Karpas-422 (cell line): Measurements from ENCODE around the gene TPO. TPM values are rescaled to one million over a fixed set of nuclear protein-coding genes. Genes with fewer than 3 reads are reported as not detected.

Source experiments
- DNase-seq: peaks from one replicate; pipeline ENCODE4 v3.0.0-alpha.2; 2015
- H2AFZ ChIP-seq: fragments of 200-600 bp; sonication (generic); 2 replicates; pipeline ENCODE4 v1.6.1; 2014; ENCODE audit warnings: antibody characterized with exemption, low read length, mixed read lengths
- H3K27ac ChIP-seq: fragments of 200-600 bp; sonication (generic); 2 replicates; pipeline ENCODE4 v1.5.1; 2014; ENCODE audit warnings: mild to moderate bottlenecking, low read length, moderate library complexity
- H3K27me3 ChIP-seq: fragments of 200-600 bp; sonication (generic); 2 replicates; pipeline ENCODE4 v1.6.1; 2014; ENCODE audit warnings: low read length, mixed read lengths
- H3K36me3 ChIP-seq: fragments of 200-600 bp; sonication (generic); 2 replicates; pipeline ENCODE4 v1.6.1; 2014; ENCODE audit warnings: low read length, mixed read lengths; ENCODE audit not compliant: insufficient read depth
- H3K4me1 ChIP-seq: fragments of 200-600 bp; sonication (generic); 2 replicates; pipeline ENCODE4 v1.6.1; 2014; ENCODE audit warnings: mild to moderate bottlenecking, low read length, mixed read lengths
- H3K4me2 ChIP-seq: fragments of 200-600 bp; sonication (generic); 2 replicates; pipeline ENCODE4 v1.6.1; 2014; ENCODE audit warnings: low read length, low read depth, mild to moderate bottlenecking; ENCODE audit not compliant: poor library complexity, severe bottlenecking
- H3K4me3 ChIP-seq: fragments of 200-600 bp; sonication (generic); 2 replicates; pipeline ENCODE4 v1.5.1; 2014; ENCODE audit warnings: mild to moderate bottlenecking, antibody characterized with exemption, low read length, mixed read lengths
- H3K79me2 ChIP-seq: fragments of 200-600 bp; sonication (generic); 2 replicates; pipeline ENCODE4 v1.6.1; 2014; ENCODE audit warnings: mild to moderate bottlenecking, low read length, mixed read lengths
- H3K9ac ChIP-seq: fragments of 200-600 bp; sonication (generic); 2 replicates; pipeline ENCODE4 v1.6.0; 2014; ENCODE audit warnings: low read length
- H3K9me2 ChIP-seq: fragments of 200-600 bp; sonication (generic), shearing (Covaris generic); replicated peaks from 2 replicates; pipeline ENCODE4 v1.6.0; 2014; ENCODE audit warnings: mild to moderate bottlenecking, low read length, moderate library complexity; ENCODE audit not compliant: insufficient read depth
- H3K9me3 ChIP-seq: fragments of 300-700, 200-600 bp; sonication (generic); 2 replicates; pipeline ENCODE4 v1.6.1; 2014; ENCODE audit warnings: low read length, mixed read lengths
- H4K20me1 ChIP-seq: fragments of 200-600 bp; sonication (generic); 2 replicates; pipeline ENCODE4 v1.6.1; 2014; ENCODE audit warnings: mild to moderate bottlenecking, antibody characterized with exemption, low read length, low read depth; ENCODE audit not compliant: insufficient read depth
- total RNA-seq: library from RNA; depleted of rRNA; stranded (reverse); fragments of >200 nt; shearing (Covaris generic); gene quantifications from 2 replicates; pipeline ENCODE4 v1.2.3, GENCODE V29; 2014; ENCODE audit warnings: low replicate concordance

The TPO gene
- total RNA-seq, 1 experiment from 2014 or later: not detected

DNA sequence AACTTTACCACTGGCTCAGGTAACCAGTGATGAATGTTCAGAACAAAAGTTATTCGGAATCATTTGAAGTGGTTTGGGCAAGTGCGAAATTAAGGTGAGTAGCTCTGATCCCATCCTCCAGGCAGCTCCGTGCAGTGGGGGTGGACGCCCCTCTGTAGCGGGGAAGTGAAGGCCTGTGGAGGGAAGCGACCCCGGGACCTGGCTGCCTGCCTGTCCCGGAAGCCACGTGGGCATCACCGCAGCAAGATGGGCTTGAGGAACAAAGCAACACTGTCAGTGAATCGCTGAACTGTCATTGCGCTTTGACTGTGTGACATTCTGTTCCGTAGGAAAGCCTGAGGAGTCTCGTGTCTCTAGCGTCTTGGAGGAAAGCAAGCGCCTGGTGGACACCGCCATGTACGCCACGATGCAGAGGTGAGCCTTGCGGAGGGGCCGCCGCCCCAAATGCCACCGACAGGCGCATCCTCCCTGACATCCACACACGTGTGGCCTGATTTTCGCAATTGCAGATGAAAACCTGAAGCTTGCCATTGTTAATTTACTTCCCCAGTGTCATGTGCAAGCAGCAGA lies 9.5 kb downstream of the TPO start:
- no peak overlapping the region for H3K4me2 ChIP-seq

GRCh38 chr2:1427086-1427485 lies 13.8 kb downstream of the TPO start:
- DNase-seq: no peak
- H2AFZ ChIP-seq: no peak overlapping the region
- H3K27ac ChIP-seq: no peak overlapping the region
- H3K4me2 ChIP-seq: no peak overlapping the region
- no peaks in the 10 kb centered on the region for H3K36me3 ChIP-seq
- no peaks in the 10 kb centered on the region for H3K4me1 ChIP-seq
- no peaks in the 10 kb centered on the region for H3K9me2 ChIP-seq
- no peaks in the 10 kb centered on the region for H3K9me3 ChIP-seq
- no peaks in the 10 kb centered on the region for H3K79me2 ChIP-seq
- no peaks in the 10 kb centered on the region for H3K27me3 ChIP-seq
- no peaks in the 10 kb centered on the region for H4K20me1 ChIP-seq
- no peak overlapping the region for H3K4me3 ChIP-seq
- no peak overlapping the region for H3K9ac ChIP-seq

More for the DNA sequence above, 9.5 kb downstream of the TPO start:
- Histone ChIP-seq H3K4me3 (no peak overlapping the region), H3K79me2 (no peaks in the 10 kb centered on the region), H3K4me1 (no peaks in the 10 kb centered on the region), H3K9me2 (no peaks in the 10 kb centered on the region), H4K20me1 (no peaks in the 10 kb centered on the region), H3K9me3 (no peaks in the 10 kb centered on the region), H3K27ac (no peak overlapping the region), H3K36me3 (no peaks in the 10 kb centered on the region), H2AFZ (no peak overlapping the region), H3K9ac (no peak overlapping the region), H3K27me3 (no peaks in the 10 kb centered on the region)
- no peak for DNase-seq

DNA sequence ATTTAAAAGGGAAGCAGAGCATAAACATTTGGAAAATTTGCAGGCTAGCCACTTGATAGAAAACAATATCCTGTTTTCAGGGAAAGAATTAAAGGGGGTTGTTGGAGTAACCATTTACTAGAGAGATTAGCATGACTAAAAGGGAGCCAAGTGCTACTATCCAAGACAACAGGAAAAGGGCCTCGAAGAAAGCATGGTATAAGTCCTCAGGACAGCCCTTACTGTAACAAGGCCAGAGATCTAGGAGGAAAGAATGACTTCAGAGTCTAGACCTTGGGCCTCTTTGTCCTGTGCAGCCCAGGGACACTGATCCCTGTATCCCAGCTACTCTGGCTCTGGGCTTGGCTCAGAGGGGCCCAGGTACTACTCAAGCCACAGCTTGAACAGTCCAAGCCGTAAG lies 16.6 kb downstream of the TPO start:
- H3K9ac ChIP-seq: no peak overlapping the region
- no peak for DNase-seq

DNA sequence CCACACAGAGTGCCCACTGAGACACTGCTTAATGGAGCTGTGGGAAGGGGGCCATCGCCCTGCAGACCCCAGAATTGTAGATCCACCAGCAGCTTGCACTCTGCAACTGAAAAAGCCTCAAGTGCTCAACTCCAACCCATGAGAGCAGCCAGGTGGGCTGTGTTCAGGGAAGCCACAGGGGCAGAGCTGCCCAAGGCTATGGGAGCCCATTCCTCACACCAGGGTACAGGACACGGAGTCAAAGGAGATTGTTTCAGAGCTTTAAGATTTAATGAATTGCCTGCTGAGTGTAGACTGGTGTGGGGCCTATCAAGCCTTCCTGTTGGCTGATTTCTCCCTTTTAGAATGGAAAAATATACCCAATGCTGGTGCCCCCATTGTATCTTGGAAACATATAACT lies 17.2 kb downstream of the TPO start:
- no peak overlapping the region for H2AFZ ChIP-seq
- DNase-seq: no peak
- no peak overlapping the region for H3K27ac ChIP-seq
- no peaks in the 10 kb centered on the region for H3K4me1 ChIP-seq
- H4K20me1 ChIP-seq: no peaks in the 10 kb centered on the region
- H3K4me3 ChIP-seq: no peak overlapping the region
- no peaks in the 10 kb centered on the region for H3K9me2 ChIP-seq
- no peaks in the 10 kb centered on the region for H3K36me3 ChIP-seq
- H3K4me2 ChIP-seq: no peak overlapping the region
- no peaks in the 10 kb centered on the region for H3K9me3 ChIP-seq
- H3K9ac ChIP-seq: no peak overlapping the region
- no peaks in the 10 kb centered on the region for H3K27me3 ChIP-seq
- no peaks in the 10 kb centered on the region for H3K79me2 ChIP-seq

More for the DNA sequence above, 16.6 kb downstream of the TPO start:
- Histone ChIP-seq H3K27ac (no peak overlapping the region), H3K4me3 (no peak overlapping the region), H3K9me2 (no peaks in the 10 kb centered on the region), H3K36me3 (no peaks in the 10 kb centered on the region), H3K9me3 (no peaks in the 10 kb centered on the region), H3K27me3 (no peaks in the 10 kb centered on the region), H3K4me2 (no peak overlapping the region), H2AFZ (no peak overlapping the region), H3K4me1 (no peaks in the 10 kb centered on the region), H3K79me2 (no peaks in the 10 kb centered on the region), H4K20me1 (no peaks in the 10 kb centered on the region)

DNA sequence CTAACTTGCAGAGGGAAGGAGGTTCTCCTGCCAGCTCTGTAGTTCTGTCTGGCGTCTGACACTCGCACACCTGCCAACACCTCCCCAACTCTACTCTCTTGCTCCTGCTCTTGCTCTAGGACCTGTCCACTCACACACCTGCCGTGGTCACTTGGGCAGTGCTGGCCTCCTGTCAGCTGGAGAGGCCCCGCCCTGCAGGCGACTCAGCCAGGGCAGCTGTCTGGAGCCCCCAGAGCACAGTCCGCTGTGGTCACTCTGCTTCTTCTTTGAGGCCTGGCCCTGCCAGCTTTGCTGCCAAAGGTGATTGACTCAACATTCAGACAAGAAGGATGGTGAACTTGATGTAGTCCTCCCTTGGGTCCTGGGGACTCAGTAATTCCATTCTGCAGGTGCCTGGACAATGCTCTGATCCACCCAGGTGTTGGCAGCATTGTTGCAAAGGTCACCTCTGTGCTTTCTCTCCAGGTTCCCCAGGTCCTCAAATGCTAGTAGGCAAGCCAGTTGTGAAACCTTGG lies 18.7 kb downstream of the TPO start:
- H4K20me1 ChIP-seq: no peaks in the 10 kb centered on the region
- no peak for DNase-seq

DNA sequence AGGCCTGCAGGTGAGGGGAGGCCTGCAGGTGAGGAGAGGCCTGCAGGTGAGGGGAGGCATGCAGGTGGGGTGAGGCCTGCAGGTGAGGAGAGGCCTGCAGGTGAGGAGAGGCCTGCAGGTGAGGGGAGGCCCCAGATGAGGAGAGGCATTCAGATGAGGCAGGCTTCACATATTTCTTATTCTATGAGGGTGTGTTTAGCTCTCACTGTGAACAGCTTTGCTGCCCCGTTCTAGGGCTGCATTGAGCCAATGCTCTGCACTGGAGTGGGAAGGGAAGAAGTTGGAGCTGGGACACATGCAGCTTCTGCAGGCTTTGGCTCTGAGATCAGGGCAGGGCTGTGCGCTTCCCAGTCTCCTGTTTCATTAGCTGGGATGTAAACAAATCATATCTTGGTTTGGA lies 19.5 kb downstream of the TPO start:
- no peak overlapping the region for H2AFZ ChIP-seq
- H3K9ac ChIP-seq: no peak overlapping the region
- no peaks in the 10 kb centered on the region for H3K9me3 ChIP-seq
- H3K27ac ChIP-seq: no peak overlapping the region
- H3K79me2 ChIP-seq: no peaks in the 10 kb centered on the region
- no peaks in the 10 kb centered on the region for H4K20me1 ChIP-seq
- no peaks in the 10 kb centered on the region for H3K36me3 ChIP-seq
- H3K4me1 ChIP-seq: no peaks in the 10 kb centered on the region
- no peaks in the 10 kb centered on the region for H3K9me2 ChIP-seq
- H3K4me2 ChIP-seq: no peak overlapping the region
- no peaks in the 10 kb centered on the region for H3K27me3 ChIP-seq
- H3K4me3 ChIP-seq: no peak overlapping the region
- DNase-seq: no peak

More for the DNA sequence above, 18.7 kb downstream of the TPO start:
- no peaks in the 10 kb centered on the region for H3K27me3 ChIP-seq
- H2AFZ ChIP-seq: no peak overlapping the region
- no peak overlapping the region for H3K9ac ChIP-seq
- H3K4me1 ChIP-seq: no peaks in the 10 kb centered on the region
- H3K27ac ChIP-seq: no peak overlapping the region
- H3K4me2 ChIP-seq: no peak overlapping the region
- no peaks in the 10 kb centered on the region for H3K9me3 ChIP-seq
- H3K4me3 ChIP-seq: no peak overlapping the region
- no peaks in the 10 kb centered on the region for H3K79me2 ChIP-seq
- H3K36me3 ChIP-seq: no peaks in the 10 kb centered on the region
- H3K9me2 ChIP-seq: no peaks in the 10 kb centered on the region

GRCh38 chr2:1436369-1436768 lies 23.1 kb downstream of the TPO start:
- no peaks in the 10 kb centered on the region for H3K4me1 ChIP-seq
- no peaks in the 10 kb centered on the region for H3K27me3 ChIP-seq
- H3K9me3 ChIP-seq: no peaks in the 10 kb centered on the region
- H3K4me2 ChIP-seq: no peak overlapping the region
- H3K36me3 ChIP-seq: no peaks in the 10 kb centered on the region
- no peaks in the 10 kb centered on the region for H3K79me2 ChIP-seq
- DNase-seq: no peak
- no peak overlapping the region for H3K4me3 ChIP-seq
- no peak overlapping the region for H2AFZ ChIP-seq
- no peak overlapping the region for H3K9ac ChIP-seq
- H3K9me2 ChIP-seq: no peaks in the 10 kb centered on the region
- no peaks in the 10 kb centered on the region for H4K20me1 ChIP-seq
- no peak overlapping the region for H3K27ac ChIP-seq

- Histone ChIP-seq H2AFZ (no peak overlapping the region), H3K9me3 (no peaks in the 10 kb centered on the region), H3K27me3 (no peaks in the 10 kb centered on the region), H3K27ac (no peak overlapping the region), H3K79me2 (no peaks in the 10 kb centered on the region), H4K20me1 (no peaks in the 10 kb centered on the region), H3K9ac (no peak overlapping the region), H3K4me3 (no peak overlapping the region), H3K9me2 (no peaks in the 10 kb centered on the region), H3K36me3 (no peaks in the 10 kb centered on the region), H3K4me2 (no peak overlapping the region), H3K4me1 (no peaks in the 10 kb centered on the region)
- DNase-seq: no peak
Observed at GRCh38 chr2:1437101-1437500, 23.8 kb downstream of the TPO start.
